C4-2B (cell line): ENCODE results near the gene UBE3C.

Experiments
- ZFX ChIP-seq: fragments of 450-650 bp; IDR thresholded peaks from 2 replicates; pipeline ENCODE4 v1.6.1; 2017
- TF ChIP-seq, protein P1 (sequence below): fragments of 450-650 bp; conservative IDR thresholded peaks from 2 replicates; pipeline ENCODE4 v1.5.1; 2017; ENCODE audit warnings: mild to moderate bottlenecking

- TF ChIP-seq, protein P1, sequence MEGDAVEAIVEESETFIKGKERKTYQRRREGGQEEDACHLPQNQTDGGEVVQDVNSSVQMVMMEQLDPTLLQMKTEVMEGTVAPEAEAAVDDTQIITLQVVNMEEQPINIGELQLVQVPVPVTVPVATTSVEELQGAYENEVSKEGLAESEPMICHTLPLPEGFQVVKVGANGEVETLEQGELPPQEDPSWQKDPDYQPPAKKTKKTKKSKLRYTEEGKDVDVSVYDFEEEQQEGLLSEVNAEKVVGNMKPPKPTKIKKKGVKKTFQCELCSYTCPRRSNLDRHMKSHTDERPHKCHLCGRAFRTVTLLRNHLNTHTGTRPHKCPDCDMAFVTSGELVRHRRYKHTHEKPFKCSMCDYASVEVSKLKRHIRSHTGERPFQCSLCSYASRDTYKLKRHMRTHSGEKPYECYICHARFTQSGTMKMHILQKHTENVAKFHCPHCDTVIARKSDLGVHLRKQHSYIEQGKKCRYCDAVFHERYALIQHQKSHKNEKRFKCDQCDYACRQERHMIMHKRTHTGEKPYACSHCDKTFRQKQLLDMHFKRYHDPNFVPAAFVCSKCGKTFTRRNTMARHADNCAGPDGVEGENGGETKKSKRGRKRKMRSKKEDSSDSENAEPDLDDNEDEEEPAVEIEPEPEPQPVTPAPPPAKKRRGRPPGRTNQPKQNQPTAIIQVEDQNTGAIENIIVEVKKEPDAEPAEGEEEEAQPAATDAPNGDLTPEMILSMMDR, result no peak
- no peak for TF ChIP-seq ZFX
Measured at GRCh38 chr7:157153260-157153659, 14.5 kb downstream of the UBE3C start.
